ENCODE results near the gene WDR7. TPM values are rescaled to one million over a fixed set of nuclear protein-coding genes. Genes with fewer than 3 reads are reported as not detected.
A peak's percentile ranks its signal among the peaks of the same experiment; 100 is the strongest.

The WDR7 gene
- total RNA-seq, 6 experiments from 2014 or later, result 10.4 to 18.8 (median 15.3) TPM

DNA sequence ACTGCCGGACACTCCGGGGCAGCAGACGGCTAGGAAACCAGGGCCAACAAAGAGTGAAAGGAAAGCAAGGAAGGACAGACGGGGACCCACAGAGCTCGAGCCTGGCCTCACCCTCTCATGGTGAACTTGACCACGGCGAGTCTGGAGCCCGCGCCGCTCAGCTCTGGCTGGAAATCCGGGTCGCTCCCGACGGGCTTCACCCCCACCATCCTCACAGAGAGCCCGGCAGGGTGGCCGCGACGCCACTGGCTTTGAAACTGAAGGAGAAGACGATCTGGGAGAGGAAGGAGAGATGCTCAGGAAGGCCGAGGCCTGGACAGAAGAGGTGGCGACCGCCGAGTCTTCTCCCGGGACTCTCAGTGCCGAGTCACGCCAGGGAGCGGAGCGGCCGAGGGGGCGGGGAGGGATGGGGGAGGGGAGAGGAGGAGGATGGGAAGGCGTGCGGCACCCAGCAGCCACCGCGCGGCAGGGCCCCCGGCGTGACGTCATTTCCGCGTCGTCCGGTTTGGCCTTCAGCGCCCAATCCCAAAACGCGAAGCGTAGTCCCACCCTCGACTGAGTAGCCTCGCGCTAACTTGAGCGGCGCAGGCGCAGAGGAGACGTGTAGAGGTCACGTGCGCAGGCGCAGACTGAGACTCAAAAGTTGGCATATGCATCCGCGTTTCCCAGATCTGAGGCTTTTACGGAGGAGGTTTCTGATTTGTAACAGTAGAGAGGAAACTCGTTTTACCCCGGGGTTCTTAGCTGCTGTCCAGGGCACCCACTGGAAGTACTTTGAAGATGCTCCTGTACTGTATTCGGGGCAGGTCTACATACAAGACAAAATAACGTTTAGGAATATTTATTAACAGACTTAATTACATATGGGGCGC is 12.7 kb upstream of the WDR7 start, which contains the start of gene TXNL1:
Gene TXNL1, minus strand, starts transcription at position 361 of the 872 bp plus-strand sequence. Its CDS starts 152 bp downstream, at position 209.
- under 1% methylated on average over 39 of the region's 64 CpGs for WGBS (ENCODE audit: insufficient coverage, low coverage, low lambda C conversion rate, missing lambda C conversion rate)
- peak; percentile 99 to 100 (median 99) for DNase-seq
- Histone ChIP-seq H3K4me3 (peak within 1 kb of the TSS; percentile 88 to 91 (median 90)), H3K36me3 (no peaks in the 10 kb centered on the region), H3K4me1 (peaks cover 0 to 23% (median 0%) of the 10 kb centered on the region in 4 donors), H3K9me3 (no peaks in the 10 kb centered on the region), H3K27ac (peak within 1 kb of the TSS; percentile 93 to 95 (median 93)), H3K27me3 (no peaks in the 10 kb centered on the region)
- intact Hi-C loops (cut with DNase I), result no loop called here
- ATAC-seq, result peak; percentile 94 to 98 (median 96)
- TF ChIP-seq POLR2A (IDR thresholded peaks at IDR 0.05), result peak; percentile 88
- TF ChIP-seq, protein P1, sequence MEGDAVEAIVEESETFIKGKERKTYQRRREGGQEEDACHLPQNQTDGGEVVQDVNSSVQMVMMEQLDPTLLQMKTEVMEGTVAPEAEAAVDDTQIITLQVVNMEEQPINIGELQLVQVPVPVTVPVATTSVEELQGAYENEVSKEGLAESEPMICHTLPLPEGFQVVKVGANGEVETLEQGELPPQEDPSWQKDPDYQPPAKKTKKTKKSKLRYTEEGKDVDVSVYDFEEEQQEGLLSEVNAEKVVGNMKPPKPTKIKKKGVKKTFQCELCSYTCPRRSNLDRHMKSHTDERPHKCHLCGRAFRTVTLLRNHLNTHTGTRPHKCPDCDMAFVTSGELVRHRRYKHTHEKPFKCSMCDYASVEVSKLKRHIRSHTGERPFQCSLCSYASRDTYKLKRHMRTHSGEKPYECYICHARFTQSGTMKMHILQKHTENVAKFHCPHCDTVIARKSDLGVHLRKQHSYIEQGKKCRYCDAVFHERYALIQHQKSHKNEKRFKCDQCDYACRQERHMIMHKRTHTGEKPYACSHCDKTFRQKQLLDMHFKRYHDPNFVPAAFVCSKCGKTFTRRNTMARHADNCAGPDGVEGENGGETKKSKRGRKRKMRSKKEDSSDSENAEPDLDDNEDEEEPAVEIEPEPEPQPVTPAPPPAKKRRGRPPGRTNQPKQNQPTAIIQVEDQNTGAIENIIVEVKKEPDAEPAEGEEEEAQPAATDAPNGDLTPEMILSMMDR (IDR thresholded peaks at IDR 0.05), result peak in 1 of 4 donors; percentile 2

DNA sequence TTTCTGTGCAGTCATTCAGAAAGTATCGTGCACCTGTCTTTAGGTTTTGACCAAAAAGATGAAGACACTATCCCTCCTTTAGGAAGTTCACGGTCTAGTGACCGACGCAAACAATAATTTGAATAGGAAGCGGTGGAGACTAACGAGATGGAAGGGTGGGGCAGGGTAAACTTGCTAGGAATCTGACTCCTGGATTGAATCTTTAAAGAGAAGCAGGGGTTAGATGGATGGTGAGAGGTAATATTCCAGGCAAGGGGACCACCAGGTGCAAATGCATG is 12.1 kb upstream of the WDR7 start:
- intact Hi-C loops (cut with DNase I), result no loop called here
- DNase-seq, result no peak
- H3K27ac ChIP-seq, result peak overlapping the region; percentile 61 to 95 (median 93)
- peak overlapping the region; percentile 88 to 91 (median 90) for H3K4me3 ChIP-seq
- H3K9me3 ChIP-seq, result no peaks in the 10 kb centered on the region
- no peaks in the 10 kb centered on the region for H3K27me3 ChIP-seq
- no peak for TF ChIP-seq POLR2A (IDR thresholded peaks at IDR 0.05)
- TF ChIP-seq, protein P1 (IDR thresholded peaks at IDR 0.05), result no peak
- H3K36me3 ChIP-seq, result no peaks in the 10 kb centered on the region
- no peak for ATAC-seq
- WGBS (ENCODE audit: insufficient coverage, low coverage, low lambda C conversion rate, missing lambda C conversion rate), result 42% methylated on average over 6 of the region's 6 CpGs
- peaks cover 0 to 23% (median 0%) of the 10 kb centered on the region in 4 donors for H3K4me1 ChIP-seq

DNA sequence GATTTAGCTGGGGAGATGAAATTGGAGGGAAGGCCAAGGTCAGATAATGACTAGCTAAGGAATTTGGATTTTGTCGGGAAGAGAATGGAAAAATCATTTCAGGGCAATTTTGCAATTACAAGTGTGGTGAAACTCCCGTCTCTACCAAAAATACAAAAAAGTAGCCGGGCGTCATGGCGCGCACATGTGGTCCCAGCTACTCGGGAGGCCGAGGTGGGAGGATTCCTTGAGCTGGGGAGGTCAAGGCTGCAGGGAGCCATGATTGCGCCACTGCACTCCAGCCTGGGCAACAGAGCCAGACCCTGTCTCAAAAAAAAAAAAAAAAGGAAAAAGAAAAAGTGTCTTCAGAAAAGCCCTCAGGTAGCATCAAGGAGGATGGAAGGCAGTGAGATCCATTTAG is 11.6 kb upstream of the WDR7 start:
- Histone ChIP-seq H3K9me3 (no peaks in the 10 kb centered on the region), H3K36me3 (no peaks in the 10 kb centered on the region), H3K27ac (no peak overlapping the region), H3K4me3 (no peak overlapping the region), H3K27me3 (no peaks in the 10 kb centered on the region), H3K4me1 (peaks cover 0 to 23% (median 0%) of the 10 kb centered on the region in 4 donors)
- no peak for DNase-seq
- ATAC-seq, result no peak
- TF ChIP-seq, protein P1 (IDR thresholded peaks at IDR 0.05), result no peak
- no peak for TF ChIP-seq POLR2A (IDR thresholded peaks at IDR 0.05)
- 92% methylated on average over 7 of the region's 9 CpGs for WGBS (ENCODE audit: insufficient coverage, low coverage, low lambda C conversion rate, missing lambda C conversion rate)
- intact Hi-C loops (cut with DNase I), result no loop called here

DNA sequence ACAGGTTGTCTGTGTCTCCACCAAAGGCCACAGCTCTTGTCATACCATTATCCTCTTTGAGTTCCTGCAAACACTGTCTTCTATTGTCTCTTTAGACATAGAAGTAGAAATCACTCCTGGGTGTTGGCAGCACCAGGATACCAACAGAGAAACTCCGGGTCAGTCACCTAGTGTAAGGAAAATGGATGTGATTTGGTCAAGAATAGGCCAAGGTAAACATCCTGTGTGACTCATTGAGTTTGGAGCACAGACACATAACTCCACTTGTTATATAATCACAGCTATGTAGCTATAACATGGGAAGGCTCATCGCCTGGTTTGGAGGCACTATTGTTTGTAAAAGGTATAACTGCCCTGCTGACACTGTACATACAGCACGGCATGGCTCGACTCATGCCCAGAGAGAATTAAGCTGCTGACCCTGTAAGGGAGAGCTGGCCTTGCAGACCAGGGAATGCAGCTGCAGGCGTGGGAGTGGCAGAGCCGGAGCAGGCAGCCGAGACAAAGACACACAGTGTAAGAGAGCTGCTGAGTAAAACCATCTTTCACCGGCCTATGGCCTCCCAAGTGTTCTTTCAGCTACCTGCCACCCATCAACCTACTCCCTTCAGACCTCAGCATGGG is 9.3 kb upstream of the WDR7 start:
- Histone ChIP-seq H3K4me1 (peaks cover 0 to 2% (median 0%) of the 10 kb centered on the region in 4 donors), H3K36me3 (no peaks in the 10 kb centered on the region), H3K9me3 (no peaks in the 10 kb centered on the region), H3K4me3 (no peak overlapping the region), H3K27me3 (no peaks in the 10 kb centered on the region), H3K27ac (no peak overlapping the region)
- DNase-seq, result no peak
- no peak for ATAC-seq
- no peak for TF ChIP-seq POLR2A (IDR thresholded peaks at IDR 0.05)
- TF ChIP-seq, protein P1 (IDR thresholded peaks at IDR 0.05), result no peak
- WGBS (ENCODE audit: insufficient coverage, low coverage, low lambda C conversion rate, missing lambda C conversion rate), result 79% methylated on average over 5 of the region's 8 CpGs
- intact Hi-C loops (cut with DNase I), result no loop called here
